GM21390 (cell line): ENCODE results near the gene ARHGAP18.

Experiments used
- ATAC-seq: cut with Tn5 transposase; IDR thresholded peaks from one replicate; pipeline ENCODE4 v1.9.1; 2021; ENCODE audit not compliant: unreplicated experiment

Gene ARHGAP18

DNA sequence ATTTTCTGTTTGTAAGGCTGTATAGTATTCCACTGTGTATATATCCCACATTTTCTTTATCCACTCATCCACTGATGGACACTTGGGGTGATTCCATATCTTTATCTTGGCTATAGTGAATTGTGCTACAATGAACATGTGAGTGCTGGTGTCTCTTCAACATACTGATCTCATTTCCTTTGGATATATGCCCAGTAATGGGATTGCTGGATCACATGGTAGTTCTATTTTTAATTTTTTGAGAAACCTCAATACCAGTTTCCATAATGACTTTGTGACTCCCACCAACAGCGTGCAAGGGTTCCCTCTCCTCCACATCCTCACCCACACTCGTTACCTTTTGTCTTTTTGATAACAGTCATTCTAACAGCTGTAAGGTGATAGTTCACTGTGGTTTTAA is 166.0 kb downstream of the ARHGAP18 start:
- no peak for ATAC-seq

DNA sequence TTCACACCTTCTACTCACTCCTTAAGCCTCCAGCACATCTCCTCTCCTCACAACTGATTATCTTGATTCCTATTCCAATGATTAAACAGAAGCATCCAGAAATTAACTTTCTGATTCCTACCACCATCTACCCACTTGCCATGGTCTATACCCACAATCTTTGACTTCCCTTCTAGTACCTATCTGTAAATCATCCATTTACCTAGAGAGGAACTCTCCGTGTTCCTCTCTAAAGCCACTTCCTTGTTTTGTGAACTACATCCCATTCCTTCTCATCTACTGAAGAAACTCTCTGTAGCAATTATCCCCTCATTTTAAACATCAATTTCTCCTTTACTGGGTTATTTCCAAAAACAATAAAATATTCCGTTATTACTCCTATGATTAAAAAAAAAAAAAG is 167.3 kb downstream of the ARHGAP18 start:
- no peak for ATAC-seq

DNA sequence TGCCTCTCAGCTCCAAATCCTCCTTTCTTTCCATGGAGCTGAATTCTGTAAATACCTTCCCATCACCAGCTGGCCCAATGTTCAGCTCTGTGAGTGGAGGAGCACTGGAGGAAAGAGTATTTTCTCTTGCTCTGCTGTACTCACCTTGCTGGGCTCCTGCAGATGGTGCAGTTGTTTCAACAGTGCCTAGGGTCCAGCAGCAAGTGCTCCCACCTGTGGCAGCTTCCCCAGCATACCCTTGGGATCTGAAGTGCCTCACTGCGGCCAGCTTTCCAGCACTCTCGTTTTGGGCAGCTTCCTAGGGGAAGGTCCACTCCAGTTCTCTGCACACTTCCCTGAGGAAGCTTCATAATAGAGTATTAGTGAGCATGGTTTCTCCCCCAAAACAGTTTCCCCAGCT is 170.9 kb downstream of the ARHGAP18 start:
- ATAC-seq, result no peak

DNA sequence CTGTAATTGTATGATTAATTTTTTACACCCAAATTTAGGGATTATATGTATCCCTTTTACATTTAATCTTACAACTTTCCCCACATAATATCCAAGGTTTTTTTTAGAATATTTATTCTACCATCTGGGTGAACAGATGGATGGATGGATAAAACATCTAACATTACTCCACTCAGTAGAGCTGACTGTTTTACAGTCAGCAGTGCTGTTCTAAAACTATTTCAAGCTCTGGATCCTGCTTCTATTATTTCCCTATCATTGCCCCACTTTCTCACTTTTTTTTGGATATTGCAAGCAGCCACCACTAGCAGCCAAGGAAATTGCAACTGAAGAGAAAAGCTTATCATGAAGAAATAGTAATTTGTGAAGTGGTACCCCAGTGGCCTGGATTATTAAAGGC is 173.7 kb downstream of the ARHGAP18 start:
- ATAC-seq, result no peak

DNA sequence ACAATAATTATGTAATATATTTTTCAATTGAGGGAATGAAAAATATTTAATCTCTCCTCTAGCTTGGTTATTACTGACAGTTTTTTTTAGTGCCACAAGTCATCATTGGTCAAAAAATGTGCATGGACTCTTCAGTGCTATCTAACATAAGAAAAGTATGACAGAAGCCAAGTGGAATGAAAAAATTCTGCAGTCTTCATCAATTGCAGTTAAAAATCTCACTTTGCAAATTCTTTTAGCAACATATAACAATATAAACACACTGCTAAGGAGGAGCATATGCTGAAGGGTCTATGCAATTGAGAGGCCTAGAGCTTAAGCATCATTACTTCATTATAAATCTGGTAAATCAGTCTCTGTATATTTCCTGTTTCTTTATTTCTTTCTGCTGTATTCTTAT is 175.1 kb downstream of the ARHGAP18 start:
- no peak for ATAC-seq
